Measurements from ENCODE around the gene SHANK2. TPM values are rescaled to one million over a fixed set of nuclear protein-coding genes. Genes with fewer than 3 reads are reported as not detected.
A peak's percentile ranks its signal among the peaks of the same experiment; 100 is the strongest.

Gene SHANK2
- total and polyA plus RNA-seq, 2 of the 4 experiments (the other 2 are of a cell fraction): 1.6 to 2.2 TPM

DNA sequence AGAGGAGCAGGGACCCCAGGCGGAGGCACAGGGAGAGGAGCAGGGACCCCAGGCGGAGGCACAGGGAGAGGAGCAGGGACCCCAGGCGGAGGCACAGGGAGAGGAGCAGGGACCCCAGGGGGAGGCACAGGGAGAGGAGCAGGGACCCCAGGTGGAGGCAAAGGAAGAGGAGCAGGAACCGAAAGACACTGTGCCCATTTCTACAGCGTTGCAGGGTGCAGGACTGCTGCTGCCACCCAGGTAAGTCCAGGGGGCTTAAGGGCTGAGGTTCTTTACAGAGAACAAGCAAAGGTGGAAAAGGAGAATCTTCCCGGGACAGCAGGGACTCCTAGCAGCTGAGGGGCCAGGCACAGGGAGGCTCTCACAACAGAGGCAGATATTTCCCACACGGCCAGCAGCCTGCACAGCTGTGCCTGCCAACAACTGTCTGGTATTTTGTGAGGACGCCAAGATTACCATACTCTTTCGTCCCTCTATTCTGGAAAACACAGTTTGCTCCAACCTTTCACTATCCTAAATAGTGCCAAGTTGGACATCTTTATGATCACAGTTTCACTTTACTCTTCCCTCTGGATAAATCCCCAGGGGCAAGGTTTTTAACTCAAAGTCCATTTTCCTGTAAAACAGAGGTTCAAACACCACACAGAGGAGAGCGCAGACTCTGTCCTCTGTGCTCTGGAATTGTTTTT lies 39.4 kb downstream of the SHANK2 start:
- H3K9ac ChIP-seq (ENCODE audit: low read depth, low read length): no peak overlapping the region
- H3K4me1 ChIP-seq (ENCODE audit: control insufficient read depth, insufficient read depth, low read length): no peaks in the 10 kb centered on the region
- H3K14ac ChIP-seq (replicated peaks; ENCODE audit: low read depth, low read length): no peak overlapping the region
- H3K36me3 ChIP-seq (ENCODE audit: control insufficient read depth, insufficient read depth, low read length): peaks cover 3% of the 10 kb centered on the region; the same call in 1 of the 2 replicates
- no peak overlapping the region for H4K5ac ChIP-seq (ENCODE audit: low read depth, low read length)
- H2BK120ac ChIP-seq (ENCODE audit: low read depth, low read length): no peak overlapping the region
- no peak overlapping the region for H2BK5ac ChIP-seq (ENCODE audit: low read depth, low read length, poor library complexity, severe bottlenecking)
- no peaks in the 10 kb centered on the region for H3K9me3 ChIP-seq (ENCODE audit: control insufficient read depth, insufficient read depth, low read length)
- in situ Hi-C loops (cut with MboI; ENCODE audit: low sequenced_read_pairs): no loop called here
- ChIA-PET CTCF (no interaction called here), POLR2A (ENCODE audit: unreplicated experiment) (no interaction called here)
- H4K91ac ChIP-seq (ENCODE audit: insufficient read depth, low read depth, low read length): no peak overlapping the region
- no peak overlapping the region for H2AK5ac ChIP-seq (ENCODE audit: low read depth, low read length)
- WGBS, 2 experiments (ENCODE audit: extremely low coverage in 2 of 2, insufficient read length in 1 of 2): 50% methylated on average over 6 of the region's 10 CpGs; no CpG with 5 or more reads in 1 of the 2 experiments
- H3K27ac ChIP-seq (ENCODE audit: insufficient read depth, low read length): no peak overlapping the region
- peak; percentile 18 for DNase-seq
- no peak overlapping the region for H3K4ac ChIP-seq (ENCODE audit: low read depth, low read length)
- H2BK20ac ChIP-seq (ENCODE audit: low read depth, low read length): no peak overlapping the region
- H3K4me3 ChIP-seq (ENCODE audit: insufficient read depth, low read depth, low read length): no peak overlapping the region
- peak overlapping the region; percentile 13; the same call in 1 of the 2 replicates for H3K4me2 ChIP-seq (ENCODE audit: low read depth, low read length)
- no peaks in the 10 kb centered on the region for H3K79me1 ChIP-seq (ENCODE audit: low read depth in 1 of 2, low read length in 2 of 2)
- H3K27me3 ChIP-seq (ENCODE audit: control insufficient read depth, insufficient read depth, low read length): no peaks in the 10 kb centered on the region
- peaks cover 6% of the 10 kb centered on the region; the same call in 1 of the 2 replicates for H4K20me1 ChIP-seq (ENCODE audit: insufficient read depth, low read length)
- no peak for TF ChIP-seq MXI1 (IDR thresholded peaks at IDR 0.05; ENCODE audit: borderline replicate concordance, low read depth, low read length)
- no peak for TF ChIP-seq CEBPB (IDR thresholded peaks at IDR 0.05; ENCODE audit: low read depth, low read length)
- no peak for TF ChIP-seq NFE2L2 (IDR thresholded peaks at IDR 0.05; ENCODE audit: low read depth, low read length)
- no peak for TF ChIP-seq POLR2A (IDR thresholded peaks at IDR 0.05; ENCODE audit: low read depth, low read length)
- dilution Hi-C loops (cut with HindIII; ENCODE audit: low sequenced_read_pairs, unreplicated experiment): no loop called here
- H2AK9ac ChIP-seq (replicated peaks; ENCODE audit: low read depth, low read length, poor library complexity): no peak overlapping the region
- intact Hi-C loops (cut with micrococcal nuclease): no loop called here
- no peak overlapping the region for H3K18ac ChIP-seq (ENCODE audit: low read depth, low read length)
- peak; percentile 71 for ATAC-seq (ENCODE audit: low read depth)
- no TSS peak for BruUV-seq (replicated peaks)
- no peak overlapping the region for H3K23ac ChIP-seq (ENCODE audit: low read depth, low read length)
- no peak overlapping the region for H2BK15ac ChIP-seq (ENCODE audit: low read depth, low read length)
- no peak overlapping the region for H3K56ac ChIP-seq (ENCODE audit: extremely low read depth, insufficient read depth, low read length)
- H3K9me1 ChIP-seq (ENCODE audit: insufficient read depth, low read length): 0 out of 2 replicates have a peak, but pooled peaks cover 2% of the 10 kb centered on the region
- H2AFZ ChIP-seq (replicated peaks; ENCODE audit: low read length, poor library complexity): no peak overlapping the region
- no peak overlapping the region for H4K8ac ChIP-seq (ENCODE audit: low read depth in 2 of 2, low read length in 2 of 2)
